ENCODE results near the gene SBNO2. TPM values are rescaled to one million over a fixed set of nuclear protein-coding genes. Genes with fewer than 3 reads are reported as not detected.
A peak's percentile ranks its signal among the peaks of the same experiment; 100 is the strongest.

SBNO2 gene
- total and polyA plus RNA-seq, 4 donors, result 2.2 to 25.0 (median 15.0) TPM

- no peak overlapping the region for H3K9ac ChIP-seq (ENCODE audit: low read depth in 1 of 2, low read length in 2 of 2)
- H3K27me3 ChIP-seq (ENCODE audit: control insufficient read depth in 4 of 4, insufficient read depth in 4 of 4, low read length in 3 of 4), result no peaks in the 10 kb centered on the region
- H3K27ac ChIP-seq (ENCODE audit: low read depth in 1 of 2, low read length in 2 of 2), result no peak overlapping the region
- H3K4me1 ChIP-seq (ENCODE audit: control insufficient read depth in 4 of 4, insufficient read depth in 4 of 4, low read length in 3 of 4), result peaks cover 15 to 40% (median 31%) of the 10 kb centered on the region in 4 donors
- 92% methylated on average over 12 of the region's 12 CpGs for WGBS
- no peak for TF ChIP-seq FOXA2 (IDR thresholded peaks at IDR 0.05)
- no peak for TF ChIP-seq ATF3 (IDR thresholded peaks at IDR 0.05)
- TF ChIP-seq HNF4A (conservative IDR thresholded peaks at IDR 0.05), result no peak
- TF ChIP-seq HNF4G (IDR thresholded peaks at IDR 0.05), result no peak
- TF ChIP-seq YY1 (IDR thresholded peaks at IDR 0.05), result no peak
- no peak for TF ChIP-seq MAX (IDR thresholded peaks at IDR 0.05)
- no peak for TF ChIP-seq EGR1 (IDR thresholded peaks at IDR 0.05; ENCODE audit: low read depth in 2 of 2)
- no peak for TF ChIP-seq GABPA (IDR thresholded peaks at IDR 0.05 in 1 of 2, conservative IDR thresholded peaks at IDR 0.05 in 1 of 2)
- no peak for TF ChIP-seq CTCF (IDR thresholded peaks at IDR 0.05; ENCODE audit: low read depth, low read length, missing input control)
- no peak overlapping the region for H3K4me3 ChIP-seq (ENCODE audit: low read depth in 1 of 3, low read length in 3 of 3)
- H3K9me3 ChIP-seq (ENCODE audit: control insufficient read depth in 4 of 4, low read length in 3 of 4), result no peaks in the 10 kb centered on the region
- peaks cover 0 to 9% (median 6%) of the 10 kb centered on the region in 4 donors for H3K36me3 ChIP-seq (ENCODE audit: control insufficient read depth in 4 of 4, insufficient read depth in 3 of 4, low read depth in 1 of 4, low read length in 3 of 4)
- no peak for DNase-seq (ENCODE audit: low spot score)
Measured at GRCh38 chr19:1216756-1217155, 42.7 kb upstream of the SBNO2 start.

GRCh38 chr19:1214862-1215731 lies 41.0 kb upstream of the SBNO2 start:
- Histone ChIP-seq H3K9ac (ENCODE audit: low read depth in 1 of 2, low read length in 2 of 2) (no peak overlapping the region), H3K4me1 (ENCODE audit: control insufficient read depth in 4 of 4, insufficient read depth in 4 of 4, low read length in 3 of 4) (peaks cover 18 to 45% (median 36%) of the 10 kb centered on the region in 4 donors)

GRCh38 chr19:1214299-1214861 lies 40.3 kb upstream of the SBNO2 start:
- H3K4me3 ChIP-seq (ENCODE audit: low read depth in 1 of 3, low read length in 3 of 3), result no peak overlapping the region
- peaks cover 0 to 2% (median 0%) of the 10 kb centered on the region in 4 donors for H3K36me3 ChIP-seq (ENCODE audit: control insufficient read depth in 4 of 4, insufficient read depth in 3 of 4, low read depth in 1 of 4, low read length in 3 of 4)
- H3K27me3 ChIP-seq (ENCODE audit: control insufficient read depth in 4 of 4, insufficient read depth in 4 of 4, low read length in 3 of 4), result no peaks in the 10 kb centered on the region
- WGBS, result 77% methylated on average over 21 of the region's 21 CpGs
- no peak for DNase-seq (ENCODE audit: low spot score)
- peaks cover 18 to 50% (median 39%) of the 10 kb centered on the region in 4 donors for H3K4me1 ChIP-seq (ENCODE audit: control insufficient read depth in 4 of 4, insufficient read depth in 4 of 4, low read length in 3 of 4)
- H3K9me3 ChIP-seq (ENCODE audit: control insufficient read depth in 4 of 4, low read length in 3 of 4), result no peaks in the 10 kb centered on the region
- no peak overlapping the region for H3K9ac ChIP-seq (ENCODE audit: low read depth in 1 of 2, low read length in 2 of 2)
- H3K27ac ChIP-seq (ENCODE audit: low read depth in 1 of 2, low read length in 2 of 2), result peak overlapping the region; percentile 79 to 92
- no peak for TF ChIP-seq ZBTB33 (IDR thresholded peaks at IDR 0.05)
- no peak for TF ChIP-seq HNF4A (conservative IDR thresholded peaks at IDR 0.05)
- no peak for TF ChIP-seq TAF1 (conservative IDR thresholded peaks at IDR 0.05)
- no peak for TF ChIP-seq FOXA2 (IDR thresholded peaks at IDR 0.05)
- no peak for TF ChIP-seq SP1 (IDR thresholded peaks at IDR 0.05)
- no peak for TF ChIP-seq JUND (IDR thresholded peaks at IDR 0.05)
- no peak for TF ChIP-seq RXRA (IDR thresholded peaks at IDR 0.05)
- no peak for TF ChIP-seq RAD21 (IDR thresholded peaks at IDR 0.05)
- no peak for TF ChIP-seq NR2F2 (IDR thresholded peaks at IDR 0.05)
- TF ChIP-seq GABPA (IDR thresholded peaks at IDR 0.05 in 1 of 2, conservative IDR thresholded peaks at IDR 0.05 in 1 of 2), result no peak

More at GRCh38 chr19:1214862-1215731, 41.0 kb upstream of the SBNO2 start:
- Histone ChIP-seq H3K36me3 (ENCODE audit: control insufficient read depth in 4 of 4, insufficient read depth in 3 of 4, low read depth in 1 of 4, low read length in 3 of 4) (peaks cover 0 to 2% (median 0%) of the 10 kb centered on the region in 4 donors), H3K27ac (ENCODE audit: low read depth in 1 of 2, low read length in 2 of 2) (peak overlapping the region; percentile 79 to 92), H3K9me3 (ENCODE audit: control insufficient read depth in 4 of 4, low read length in 3 of 4) (no peaks in the 10 kb centered on the region), H3K27me3 (ENCODE audit: control insufficient read depth in 4 of 4, insufficient read depth in 4 of 4, low read length in 3 of 4) (no peaks in the 10 kb centered on the region), H3K4me3 (ENCODE audit: low read depth in 1 of 3, low read length in 3 of 3) (no peak overlapping the region)
- no peak for DNase-seq (ENCODE audit: low spot score)
- WGBS, result 60% methylated on average over 26 of the region's 26 CpGs
- TF ChIP-seq YY1 (IDR thresholded peaks at IDR 0.05) (no peak), FOXA1 (IDR thresholded peaks at IDR 0.05) (no peak), RAD21 (IDR thresholded peaks at IDR 0.05) (peak in 1 of 2 donors; percentile 6), SP1 (IDR thresholded peaks at IDR 0.05) (peak; percentile 53), RXRA (IDR thresholded peaks at IDR 0.05) (peak; percentile 16 to 35), MAX (IDR thresholded peaks at IDR 0.05) (no peak), HNF4A (conservative IDR thresholded peaks at IDR 0.05) (peak; percentile 49 to 50)

Data from liver (tissue), 9 donors.